Spleen (tissue), 11 donors: ENCODE data around the gene MGME1. TPM values are rescaled to one million over a fixed set of nuclear protein-coding genes. Genes with fewer than 3 reads are reported as not detected.
"Not testable (repeated sequence)": the region's sequence is repeated elsewhere in the genome, so short reads cannot be mapped to it uniquely, and the experiment has no call there.

Source experiments
- DNase-seq: peaks from one replicate; pipeline ENCODE4 v3.0.0-alpha.2; 2020
- H3K27ac ChIP-seq, 8 donors: fragments of 200-600 bp; sonication (generic) in 7 of 8; 1 replicate in 4 of 8; 2 replicates in 4 of 8; pipeline versions ENCODE4 v1.5.0 to v1.8.0; 2016 to 2021; ENCODE audit warnings: inconsistent platforms in 4 of 8, mild to moderate bottlenecking in 4 of 8, moderate library complexity in 1 of 8
- H3K27me3 ChIP-seq, 7 donors: fragments of 200-600 bp; sonication (generic) in 6 of 7; replicated peaks in 1 of 7; 1 replicate in 4 of 7; 2 replicates in 3 of 7; pipeline versions ENCODE4 v1.5.0 to v1.8.0; 2016 to 2021; ENCODE audit warnings: inconsistent platforms in 3 of 7, mild to moderate bottlenecking in 1 of 7
- H3K36me3 ChIP-seq, 6 donors: fragments of 200-600 bp; sonication (generic) in 5 of 6; 1 replicate in 4 of 6; 2 replicates in 2 of 6; pipeline versions ENCODE4 v1.5.0 to v1.8.0; 2016 to 2021; ENCODE audit warnings: inconsistent platforms in 2 of 6
- H3K4me1 ChIP-seq, 6 donors: fragments of 200-600 bp; sonication (generic) in 5 of 6; 1 replicate in 3 of 6; 2 replicates in 3 of 6; pipeline versions ENCODE4 v1.5.0 to v1.8.0; 2016 to 2021; ENCODE audit warnings: inconsistent platforms in 3 of 6
- H3K4me3 ChIP-seq, 8 donors: fragments of 200-600 bp; sonication (generic) in 7 of 8; 1 replicate in 4 of 8; 2 replicates in 4 of 8; pipeline versions ENCODE4 v1.5.0 to v1.8.0; 2016 to 2021; ENCODE audit warnings: inconsistent platforms in 4 of 8, mild to moderate bottlenecking in 4 of 8, moderate library complexity in 2 of 8
- H3K9me3 ChIP-seq, 8 donors: fragments of 200-600 bp; sonication (generic) in 7 of 8; 1 replicate in 4 of 8; 2 replicates in 4 of 8; pipeline versions ENCODE4 v1.5.0 to v1.8.0; 2016 to 2021; ENCODE audit warnings: inconsistent platforms in 4 of 8
- POLR2A ChIP-seq, 3 donors: fragments of 450-650 bp; IDR thresholded peaks; one replicate each; pipeline ENCODE4 v1.5.1; 2017; ENCODE audit warnings: antibody characterized with exemption in 3 of 3, mild to moderate bottlenecking in 1 of 3
- POLR2AphosphoS5 ChIP-seq, 3 donors: sonication (generic); formaldehyde crosslinking; IDR thresholded peaks; one replicate each; pipeline ENCODE4 v1.5.1; 2017; ENCODE audit warnings: antibody characterized with exemption in 3 of 3
- WGBS, 5 donors: extraction: QIAGEN DNeasy Blood & Tissue Kit in 3 of 5; methylation state at CpG; one replicate each; pipeline versions ENCODE4 v1.1.5 to v1.1.7; 2013 to 2018; 5-methylcytosine and 5-hydroxymethylcytosine counted together
- intact Hi-C: fragments of 100-400 bp; cut with DNase I; formaldehyde crosslinking; loops from one replicate; pipeline ENCODE4 v1.15.0; 2023; ENCODE audit warnings: low total_unique reads
- polyA plus RNA-seq, 3 donors: library from polyadenylated mRNA; stranded (reverse); fragments of 200-250 nt; gene quantifications; one replicate each; pipeline ENCODE4 v1.2.1, GENCODE V29; 2013
- total RNA-seq, 7 donors: library from RNA; depleted of rRNA in 3 of 7; stranded (reverse); fragments of >200 nt in 3 of 7; fragmentation: NEBNext Ultra II Directional in 4 of 7; extraction: Animal tissue kit (Norgen Biotek cat#: 25700) in 4 of 7; gene quantifications; one replicate each; pipeline versions ENCODE4 v1.1.0 to v1.2.1, GENCODE V29; 2016 to 2021
- TF ChIP-seq, protein P1 (sequence below), 11 experiments: fragments of 200-600 bp in 7 of 11; fragments of 450-650 bp in 4 of 11; sonication (generic) in 4 of 11; IDR thresholded peaks in 8 of 11; conservative IDR thresholded peaks in 3 of 11; 1 replicate in 7 of 11; 2 replicates in 4 of 11; pipeline versions ENCODE4 v1.4.0 to v1.8.0; 2016 to 2021; ENCODE audit warnings: antibody characterized with exemption in 11 of 11, inconsistent platforms in 4 of 11, mild to moderate bottlenecking in 1 of 11
- donor health status: healthy with polysubstance abuse.
- donor health status: DM: no; HTN: no; CAD: no; lungs with moderate emphysema.
- donor health status: DM: no; HTN: no; CAD: no.
- donor health status: Bipolar disorder and iron deficiency.
- donor health status: healthy.
- donor health status: DM: no; HTN: no; CAD: no.
- donor health status: DM: yes; HTN: yes; CAD: no.

MGME1 gene
- total and polyA plus RNA-seq, 10 donors = 20.9 to 33.4 (median 27.6) TPM

DNA sequence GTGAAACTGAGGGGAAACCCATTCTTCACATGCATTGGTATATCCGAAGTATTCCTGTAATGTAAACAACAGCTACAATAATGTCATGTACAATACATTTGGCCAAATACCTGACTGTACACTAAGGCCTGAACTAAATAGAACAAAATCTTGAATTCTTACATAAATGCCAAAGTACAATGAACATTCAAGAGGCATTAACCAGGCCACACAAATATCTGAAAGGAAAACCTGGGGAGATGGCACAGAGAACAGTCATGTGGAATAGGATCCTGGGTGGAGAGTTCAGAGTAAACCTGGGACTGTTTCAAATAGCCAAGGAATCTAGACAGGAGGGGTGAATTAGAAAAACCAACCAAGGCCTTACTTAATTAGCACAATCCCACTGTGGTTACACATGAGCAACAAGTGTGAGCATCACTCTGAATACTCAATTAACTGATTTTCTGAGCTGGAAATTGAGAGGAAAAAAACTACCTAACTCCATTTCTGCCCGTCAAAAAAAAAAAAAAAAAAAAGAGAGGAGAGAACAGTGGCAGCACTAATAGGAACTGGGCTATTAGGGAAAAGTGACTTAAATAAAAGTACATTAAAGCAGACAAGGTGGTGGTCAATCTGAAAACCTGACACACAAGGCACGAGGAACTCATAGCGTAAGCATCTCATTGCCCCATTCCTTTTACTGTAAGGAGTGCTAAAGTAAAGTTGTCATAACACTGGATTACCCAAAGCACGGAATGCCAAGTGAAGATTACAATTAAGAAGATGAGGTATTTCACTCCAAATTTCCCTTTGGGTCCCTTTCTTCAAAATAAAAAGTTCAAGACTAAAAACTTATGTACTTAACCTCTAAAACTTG lies 11.1 kb upstream of the MGME1 start:
- H3K4me3 ChIP-seq = no peak overlapping the region
- peak overlapping the region; percentile 52 to 99 (median 97) for H3K27ac ChIP-seq
- H3K4me1 ChIP-seq = peaks cover 50 to 100% (median 77%) of the 10 kb centered on the region in 6 donors
- H3K9me3 ChIP-seq = no peaks in the 10 kb centered on the region
- 37 to 67% (median 48%) methylated on average over 5 of the region's 5 CpGs for WGBS, 5 donors
- peaks cover 0 to 45% (median 34%) of the 10 kb centered on the region in 6 donors for H3K36me3 ChIP-seq
- intact Hi-C loops = no loop called here
- no peaks in the 10 kb centered on the region for H3K27me3 ChIP-seq
- TF ChIP-seq, protein P1, sequence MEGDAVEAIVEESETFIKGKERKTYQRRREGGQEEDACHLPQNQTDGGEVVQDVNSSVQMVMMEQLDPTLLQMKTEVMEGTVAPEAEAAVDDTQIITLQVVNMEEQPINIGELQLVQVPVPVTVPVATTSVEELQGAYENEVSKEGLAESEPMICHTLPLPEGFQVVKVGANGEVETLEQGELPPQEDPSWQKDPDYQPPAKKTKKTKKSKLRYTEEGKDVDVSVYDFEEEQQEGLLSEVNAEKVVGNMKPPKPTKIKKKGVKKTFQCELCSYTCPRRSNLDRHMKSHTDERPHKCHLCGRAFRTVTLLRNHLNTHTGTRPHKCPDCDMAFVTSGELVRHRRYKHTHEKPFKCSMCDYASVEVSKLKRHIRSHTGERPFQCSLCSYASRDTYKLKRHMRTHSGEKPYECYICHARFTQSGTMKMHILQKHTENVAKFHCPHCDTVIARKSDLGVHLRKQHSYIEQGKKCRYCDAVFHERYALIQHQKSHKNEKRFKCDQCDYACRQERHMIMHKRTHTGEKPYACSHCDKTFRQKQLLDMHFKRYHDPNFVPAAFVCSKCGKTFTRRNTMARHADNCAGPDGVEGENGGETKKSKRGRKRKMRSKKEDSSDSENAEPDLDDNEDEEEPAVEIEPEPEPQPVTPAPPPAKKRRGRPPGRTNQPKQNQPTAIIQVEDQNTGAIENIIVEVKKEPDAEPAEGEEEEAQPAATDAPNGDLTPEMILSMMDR (IDR thresholded peaks at IDR 0.05 in 8 of 11, conservative IDR thresholded peaks at IDR 0.05 in 3 of 11) = no peak
- TF ChIP-seq POLR2AphosphoS5 (IDR thresholded peaks at IDR 0.05) (no peak), POLR2A (IDR thresholded peaks at IDR 0.05) (no peak)
- DNase-seq = no peak

DNA sequence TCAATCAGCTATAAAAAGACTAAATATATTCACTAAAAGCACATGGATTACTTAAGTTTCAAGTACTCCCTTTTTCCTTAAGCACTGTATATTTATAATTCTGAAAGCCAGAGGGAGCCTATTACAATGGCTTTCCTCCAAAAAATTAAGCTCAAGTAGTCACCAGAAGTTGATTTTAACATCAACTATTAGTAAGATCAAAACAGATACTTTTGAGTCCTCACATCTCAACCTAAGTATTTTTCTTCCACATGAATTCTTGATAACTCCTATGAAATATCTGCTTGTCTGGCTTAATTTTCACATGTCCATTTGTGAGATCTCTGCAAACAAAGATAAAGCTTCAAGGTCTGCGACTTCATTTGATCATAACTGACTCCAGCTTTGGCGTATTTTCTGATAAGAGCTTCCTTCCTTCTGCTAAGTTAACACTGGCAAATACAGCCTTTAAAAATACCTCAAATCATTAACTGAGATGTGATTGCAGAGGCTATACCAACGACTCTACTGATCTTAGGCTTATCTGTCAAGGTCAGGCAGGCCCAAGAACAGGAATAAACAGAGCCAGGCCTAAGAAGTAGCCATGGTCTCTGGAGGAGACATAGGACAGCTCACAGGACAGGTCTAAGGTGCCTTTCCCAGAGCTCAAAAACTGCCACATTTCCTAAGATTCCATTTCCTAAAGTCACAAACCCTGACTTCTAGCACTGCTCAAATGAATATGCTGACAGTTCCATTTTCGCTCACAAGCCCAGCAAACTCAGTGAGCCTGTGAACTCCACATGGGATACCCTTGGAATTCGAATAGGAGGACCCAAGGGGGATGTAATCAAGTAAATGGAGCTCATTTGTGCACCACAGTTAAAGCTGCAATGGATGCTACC lies 10.2 kb upstream of the MGME1 start:
- Histone ChIP-seq H3K4me1 (peaks cover 57 to 100% (median 84%) of the 10 kb centered on the region in 6 donors), H3K27ac (peak overlapping the region; percentile 52 to 99 (median 97)), H3K36me3 (peaks cover 0 to 36% (median 26%) of the 10 kb centered on the region in 6 donors), H3K9me3 (no peaks in the 10 kb centered on the region), H3K27me3 (no peaks in the 10 kb centered on the region), H3K4me3 (peak overlapping the region in 1 of 8 donors; percentile 13)
- 24 to 38% (median 30%) methylated on average over 5 of the region's 5 CpGs for WGBS, 5 donors
- DNase-seq = no peak
- TF ChIP-seq POLR2A (IDR thresholded peaks at IDR 0.05) = no peak
- TF ChIP-seq, protein P1 (IDR thresholded peaks at IDR 0.05 in 8 of 11, conservative IDR thresholded peaks at IDR 0.05 in 3 of 11) = peak in 3 of 11 experiments; percentile 12 to 17 (median 16)
- TF ChIP-seq POLR2AphosphoS5 (IDR thresholded peaks at IDR 0.05) = peak in 1 of 3 donors; percentile 47
- intact Hi-C loops = no loop called here

DNA sequence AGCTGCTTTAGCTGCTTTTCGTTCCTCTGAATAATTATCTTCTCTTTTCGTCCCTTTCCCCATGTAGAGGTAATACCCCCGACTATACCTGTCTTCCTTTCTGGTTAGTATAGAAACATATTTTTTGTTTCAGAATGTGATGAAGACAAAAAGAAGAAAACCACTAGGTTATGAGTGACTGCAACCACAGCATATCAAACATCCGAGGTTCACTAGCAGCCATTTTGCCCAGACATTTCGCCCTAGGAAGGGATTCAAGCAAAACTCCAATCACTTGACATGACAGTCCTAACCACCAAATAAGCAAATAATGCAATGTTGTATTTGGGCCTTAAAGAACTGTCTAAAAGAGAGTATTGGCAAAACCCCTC lies 9.6 kb upstream of the MGME1 start:
- H3K36me3 ChIP-seq = peaks cover 0 to 30% (median 19%) of the 10 kb centered on the region in 6 donors
- no peaks in the 10 kb centered on the region for H3K27me3 ChIP-seq
- no peak for DNase-seq
- WGBS, 5 donors = 41 to 51% (median 50%) methylated on average over 5 of the region's 5 CpGs
- intact Hi-C loops = no loop called here
- H3K9me3 ChIP-seq = no peaks in the 10 kb centered on the region
- peaks cover 61 to 100% (median 90%) of the 10 kb centered on the region in 6 donors for H3K4me1 ChIP-seq
- peak overlapping the region in 1 of 8 donors; percentile 13 for H3K4me3 ChIP-seq
- H3K27ac ChIP-seq = peak overlapping the region; percentile 52 to 99 (median 97)
- no peak for TF ChIP-seq POLR2AphosphoS5 (IDR thresholded peaks at IDR 0.05)
- no peak for TF ChIP-seq POLR2A (IDR thresholded peaks at IDR 0.05)
- TF ChIP-seq, protein P1 (IDR thresholded peaks at IDR 0.05 in 8 of 11, conservative IDR thresholded peaks at IDR 0.05 in 3 of 11) = no peak

DNA sequence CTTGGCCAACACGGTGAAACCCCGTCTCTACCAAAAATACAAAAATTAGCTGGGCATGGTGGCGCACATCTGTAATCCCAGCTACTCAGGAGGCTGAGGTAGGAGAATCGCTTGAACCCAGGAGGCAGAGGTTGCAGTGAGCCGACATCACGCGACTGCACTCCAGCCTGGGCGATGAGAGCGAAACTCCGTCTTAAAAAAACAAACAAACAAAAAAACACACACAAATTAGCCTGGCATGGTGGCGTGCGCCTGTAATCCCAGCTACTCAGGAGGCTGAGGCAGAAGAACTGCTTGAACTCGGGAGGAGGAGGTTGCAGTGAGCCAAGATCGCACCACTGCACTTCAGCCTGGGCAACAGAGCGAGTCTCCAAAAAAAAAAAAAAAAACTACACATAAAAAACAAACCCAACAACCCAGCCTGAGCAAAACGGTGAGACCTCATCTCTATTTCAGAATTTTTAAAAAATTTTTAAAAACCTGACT lies 8.4 kb upstream of the MGME1 start:
- peak overlapping the region; percentile 20 to 99 (median 97) for H3K27ac ChIP-seq
- H3K4me3 ChIP-seq, DNase-seq, H3K9me3 ChIP-seq, intact Hi-C loops, H3K27me3 ChIP-seq: not testable (repeated sequence)
- H3K4me1 ChIP-seq = peaks cover 70 to 100% (median 99%) of the 10 kb centered on the region in 6 donors
- H3K36me3 ChIP-seq = peaks cover 0 to 18% (median 9%) of the 10 kb centered on the region in 6 donors
- WGBS, 5 donors = 83 to 87% (median 86%) methylated on average over 16 of the region's 16 CpGs
